Gastroesophageal sphincter (tissue), 3 donors: ENCODE data around the gene NTN3.

ENCODE experiments used
- CTCF ChIP-seq, 4 experiments: fragments of 200-600 bp in 2 of 4; fragments of 450-650 bp in 2 of 4; sonication (generic) in 1 of 4; IDR thresholded peaks; one replicate each; pipeline ENCODE4 v1.5.1; 2017 to 2019; ENCODE audit warnings: antibody characterized with exemption in 4 of 4, mild to moderate bottlenecking in 2 of 4, moderate library complexity in 2 of 4
- POLR2A ChIP-seq, 2 donors: fragments of 450-650 bp; IDR thresholded peaks; one replicate each; pipeline ENCODE4 v1.6.1; 2017; ENCODE audit warnings: antibody characterized with exemption in 2 of 2, mild to moderate bottlenecking in 2 of 2, moderate library complexity in 1 of 2
- POLR2AphosphoS5 ChIP-seq: sonication (generic); formaldehyde crosslinking; IDR thresholded peaks from one replicate; pipeline ENCODE4 v1.6.1; 2017; ENCODE audit warnings: antibody characterized with exemption

- TF ChIP-seq CTCF (IDR thresholded peaks at IDR 0.05) = no peak
- no peak for TF ChIP-seq POLR2A (IDR thresholded peaks at IDR 0.05)
- no peak for TF ChIP-seq POLR2AphosphoS5
Observed at GRCh38 chr16:2456551-2457153, 14.4 kb upstream of the NTN3 start.
